ENCODE measurements around the gene CAVIN1. TPM values are rescaled to one million over a fixed set of nuclear protein-coding genes. Genes with fewer than 3 reads are reported as not detected.
"Not testable (repeated sequence)": the region's sequence is repeated elsewhere in the genome, so short reads cannot be mapped to it uniquely, and the experiment has no call there.

The CAVIN1 gene
- polyA plus RNA-seq, 1 experiment = 326 TPM

GRCh38 chr17:42361781-42362186 is 61.3 kb downstream of the CAVIN1 start:
- DNase-seq (ENCODE audit: low read depth, low spot score) = no peak
- CTCF ChIA-PET = no interaction called here
- Histone ChIP-seq H3K4me3 (ENCODE audit: low read depth, low read length) (no peak overlapping the region), H3K27ac (ENCODE audit: low read depth, low read length) (no peak overlapping the region), H3K9me3 (ENCODE audit: control insufficient read depth, insufficient read depth, low read length) (no peaks in the 10 kb centered on the region), H3K27me3 (ENCODE audit: control insufficient read depth, insufficient read depth, low read length) (no peaks in the 10 kb centered on the region)
- POLR2A ChIA-PET = no interaction called here
- no peak for TF ChIP-seq CTCF (IDR thresholded peaks at IDR 0.05; ENCODE audit: low read depth, low read length)

DNA sequence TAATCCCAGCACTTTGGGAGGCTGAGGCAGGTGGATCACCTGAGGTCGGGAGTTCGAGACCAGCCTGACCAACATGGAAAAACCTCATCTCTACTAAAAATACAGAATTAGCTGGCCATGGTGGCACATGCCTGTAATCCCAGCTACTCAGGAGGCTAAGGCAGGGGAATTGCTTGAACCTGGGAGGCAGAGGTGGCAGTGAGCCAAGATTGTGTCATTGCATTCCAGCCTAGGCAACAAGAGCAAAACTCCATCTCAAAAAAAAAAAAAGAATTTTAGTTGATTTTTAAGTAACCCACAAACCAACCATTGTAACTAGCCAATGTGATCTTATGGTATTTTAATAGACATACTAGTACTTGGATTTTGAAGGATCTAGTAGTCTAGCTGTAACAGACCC is 62.7 kb downstream of the CAVIN1 start:
- H3K27me3 ChIP-seq (ENCODE audit: control insufficient read depth, insufficient read depth, low read length); H3K4me3 ChIP-seq (ENCODE audit: low read depth, low read length); CTCF ChIA-PET; H3K9me3 ChIP-seq (ENCODE audit: control insufficient read depth, insufficient read depth, low read length); POLR2A ChIA-PET; DNase-seq (ENCODE audit: low read depth, low spot score); H3K27ac ChIP-seq (ENCODE audit: low read depth, low read length): not testable (repeated sequence)

GRCh38 chr17:42359133-42359532 is 63.9 kb downstream of the CAVIN1 start:
- no peak for TF ChIP-seq CTCF (IDR thresholded peaks at IDR 0.05; ENCODE audit: low read depth, low read length)
- Histone ChIP-seq H3K27ac (ENCODE audit: low read depth, low read length) (no peak overlapping the region), H3K27me3 (ENCODE audit: control insufficient read depth, insufficient read depth, low read length) (no peaks in the 10 kb centered on the region), H3K9me3 (ENCODE audit: control insufficient read depth, insufficient read depth, low read length) (no peaks in the 10 kb centered on the region), H3K4me3 (ENCODE audit: low read depth, low read length) (no peak overlapping the region)
- ChIA-PET CTCF (no interaction called here), POLR2A (interaction anchor here (0.9 kb wide), 1 partner anchor 29 kb away, joined by 3 read pairs; the partner anchor contains the start of gene STAT3)
- DNase-seq (ENCODE audit: low read depth, low spot score) = no peak

- TF ChIP-seq CTCF (IDR thresholded peaks at IDR 0.05; ENCODE audit: low read depth, low read length) = no peak
- ChIA-PET CTCF (no interaction called here), POLR2A (interaction anchor here (0.7 to 0.9 kb wide), 2 partner anchors 30 to 83 kb away, joined by 3 read pairs; partner anchors contain the start of gene STAT3)
Measured at GRCh38 chr17:42358434-42358833, 64.6 kb downstream of the CAVIN1 start.

GRCh38 chr17:42354956-42355843 is 67.9 kb downstream of the CAVIN1 start:
- Histone ChIP-seq H3K27ac (ENCODE audit: low read depth, low read length) (no peak overlapping the region), H3K4me3 (ENCODE audit: low read depth, low read length) (no peak overlapping the region), H3K9me3 (ENCODE audit: control insufficient read depth, insufficient read depth, low read length) (no peaks in the 10 kb centered on the region), H3K27me3 (ENCODE audit: control insufficient read depth, insufficient read depth, low read length) (no peaks in the 10 kb centered on the region)
- no peak for DNase-seq (ENCODE audit: low read depth, low spot score)
- ChIA-PET CTCF (interaction anchor here (0.6 kb wide), 1 partner anchor 36 kb away, joined by 3 read pairs; no protein-coding TSS in a partner anchor), POLR2A (no interaction called here)
- no peak for TF ChIP-seq CTCF (IDR thresholded peaks at IDR 0.05; ENCODE audit: low read depth, low read length)

More at GRCh38 chr17:42358434-42358833, 64.6 kb downstream of the CAVIN1 start:
- Histone ChIP-seq H3K9me3 (ENCODE audit: control insufficient read depth, insufficient read depth, low read length) (no peaks in the 10 kb centered on the region), H3K4me3 (ENCODE audit: low read depth, low read length) (no peak overlapping the region), H3K27me3 (ENCODE audit: control insufficient read depth, insufficient read depth, low read length) (no peaks in the 10 kb centered on the region), H3K27ac (ENCODE audit: low read depth, low read length) (no peak overlapping the region)
- DNase-seq (ENCODE audit: low read depth, low spot score) = no peak

Small RNA genes within 50 kb of the gene (small RNA-seq; reads per million reads assigned to genes)
- not detected for gene RNU7-97P (ENCODE audit: insufficient read length, low read depth)

Other genes starting within 250 kb of the CAVIN1 start
- 0.01 and 0.02 TPM in 2 replicates for gene KCNH4, start 242.1 kb downstream of the CAVIN1 start, polyA plus RNA-seq (2011; rRNA removed)
- gene HCRT, start 237.8 kb downstream of the CAVIN1 start, polyA plus RNA-seq (2011; rRNA removed) = not detected in 2 replicates
- 5.1 and 7.0 TPM in 2 replicates for gene GHDC, start 228.8 kb downstream of the CAVIN1 start, polyA plus RNA-seq (2011; rRNA removed)
- gene STAT5B, start 146.9 kb downstream of the CAVIN1 start, polyA plus RNA-seq (2011; rRNA removed) = 31.5 and 34.0 TPM in 2 replicates
- 3.9 and 5.3 TPM in 2 replicates for gene STAT5A, start 134.8 kb downstream of the CAVIN1 start, polyA plus RNA-seq (2011; rRNA removed)
- 77.1 and 83.4 TPM in 2 replicates for gene STAT3, start 34.8 kb downstream of the CAVIN1 start, polyA plus RNA-seq (2011; rRNA removed)
- gene ATP6V0A1, start 35.6 kb upstream of the CAVIN1 start, polyA plus RNA-seq (2011; rRNA removed) = 22.3 and 30.8 TPM in 2 replicates
- gene NAGLU, start 113.0 kb upstream of the CAVIN1 start, polyA plus RNA-seq (2011; rRNA removed) = 11.9 and 17.2 TPM in 2 replicates
- 0.87 and 1.4 TPM in 2 replicates for gene HSD17B1, start 129.7 kb upstream of the CAVIN1 start, polyA plus RNA-seq (2011; rRNA removed)
- gene COASY, start 138.9 kb upstream of the CAVIN1 start, polyA plus RNA-seq (2011; rRNA removed) = 29.4 and 36.8 TPM in 2 replicates
- 35.4 and 38.2 TPM in 2 replicates for gene MLX, start 143.8 kb upstream of the CAVIN1 start, polyA plus RNA-seq (2011; rRNA removed)
- 3.0 and 5.1 TPM in 2 replicates for gene PSMC3IP, start 154.5 kb upstream of the CAVIN1 start, polyA plus RNA-seq (2011; rRNA removed)
- gene RETREG3, start 186.1 kb upstream of the CAVIN1 start, polyA plus RNA-seq (2011; rRNA removed) = 27.5 and 32.7 TPM in 2 replicates
- gene TUBG1, start 186.4 kb upstream of the CAVIN1 start, polyA plus RNA-seq (2011; rRNA removed) = 28.4 and 36.3 TPM in 2 replicates
- gene TUBG2, start 236.0 kb upstream of the CAVIN1 start, polyA plus RNA-seq (2011; rRNA removed) = 7.8 and 9.9 TPM in 2 replicates

All from AG04450 (cell line).